Measurements from ENCODE around the gene UBA1. TPM values are rescaled to one million over a fixed set of nuclear protein-coding genes. Genes with fewer than 3 reads are reported as not detected.

UBA1 gene
- total RNA-seq, 4 donors from 2014 or later: 145 to 182 (median 163) TPM

- WGBS, 2 donors (ENCODE audit: low coverage in 1 of 2): 80 to 85% methylated on average over 1 to 23 of the region's 23 CpGs
- in situ Hi-C loops (cut with MboI; ENCODE audit: low pct_ligation_motif_present in 1 of 4, low pct_unique_long_range_greater_than_20kb in 1 of 4, low sequenced_read_pairs in 3 of 4) (loop anchor here in 3 of 4 donors (25.0 kb wide), 2 partner anchors 212 to 337 kb away; no protein-coding TSS in a partner anchor), intact Hi-C loops (cut with DNase I; ENCODE audit: low total_unique reads) (no loop called here)
- no peak overlapping the region for H3K4me3 ChIP-seq
- H3K4me1 ChIP-seq: no peaks in the 10 kb centered on the region
- H3K36me3 ChIP-seq: no peaks in the 10 kb centered on the region
- no peak for TF ChIP-seq POLR2AphosphoS5 (IDR thresholded peaks at IDR 0.05)
- no peaks in the 10 kb centered on the region for H3K9me3 ChIP-seq
- H3K27me3 ChIP-seq: no peaks in the 10 kb centered on the region
- no peak overlapping the region for H3K27ac ChIP-seq
- DNase-seq: no peak
These were observed 18.6 kb upstream of the UBA1 start for GRCh38 chrX:47174846-47175587.

DNA sequence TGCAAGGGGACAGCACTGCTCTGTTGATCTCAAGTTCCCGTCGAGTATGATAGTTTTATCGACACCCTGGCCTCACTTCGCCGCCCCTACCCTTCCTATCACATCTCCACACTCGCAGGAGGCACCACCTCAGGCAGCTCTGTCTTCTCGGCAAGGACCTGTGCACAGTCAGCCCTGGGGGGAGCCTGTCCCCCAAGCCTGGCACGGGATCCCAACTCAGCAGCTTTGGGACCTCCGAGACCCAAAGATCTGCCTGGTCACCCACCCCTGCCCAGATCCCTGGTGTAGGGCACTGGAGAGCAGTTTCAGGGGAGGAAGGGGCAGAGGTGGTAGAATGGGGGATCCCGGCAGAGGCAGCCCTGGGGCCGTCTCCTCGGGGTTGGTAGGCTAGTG, 18.0 kb upstream of the UBA1 start:
- intact Hi-C loops (cut with DNase I; ENCODE audit: low total_unique reads) (no loop called here), in situ Hi-C loops (cut with MboI; ENCODE audit: low pct_ligation_motif_present in 1 of 4, low pct_unique_long_range_greater_than_20kb in 1 of 4, low sequenced_read_pairs in 3 of 4) (loop anchor here in 3 of 4 donors (25.0 kb wide), 2 partner anchors 212 to 337 kb away; no protein-coding TSS in a partner anchor)
- no peak overlapping the region for H3K4me3 ChIP-seq
- H3K36me3 ChIP-seq: no peaks in the 10 kb centered on the region
- H3K4me1 ChIP-seq: no peaks in the 10 kb centered on the region
- H3K9me3 ChIP-seq: no peaks in the 10 kb centered on the region
- no peak for DNase-seq
- TF ChIP-seq POLR2AphosphoS5 (IDR thresholded peaks at IDR 0.05): no peak
- TF ChIP-seq EP300 (IDR thresholded peaks at IDR 0.05; ENCODE audit: low read depth): no peak
- TF ChIP-seq CTCF (IDR thresholded peaks at IDR 0.05): no peak
- TF ChIP-seq POLR2A (IDR thresholded peaks at IDR 0.05): no peak
- 89% methylated on average over 11 of the region's 12 CpGs; no CpG with 5 or more reads in 1 of the 2 donors for WGBS, 2 donors (ENCODE audit: low coverage in 1 of 2)
- H3K27me3 ChIP-seq: no peaks in the 10 kb centered on the region
- no peak overlapping the region for H3K27ac ChIP-seq

GRCh38 chrX:47176101-47176740, 17.4 kb upstream of the UBA1 start:
- TF ChIP-seq POLR2AphosphoS5 (IDR thresholded peaks at IDR 0.05) (no peak), EP300 (IDR thresholded peaks at IDR 0.05; ENCODE audit: low read depth) (no peak), CTCF (IDR thresholded peaks at IDR 0.05) (no peak), POLR2A (IDR thresholded peaks at IDR 0.05) (no peak)
- 83% methylated on average over 23 of the region's 23 CpGs; no CpG with 5 or more reads in 1 of the 2 donors for WGBS, 2 donors (ENCODE audit: low coverage in 1 of 2)
- DNase-seq: no peak

DNA sequence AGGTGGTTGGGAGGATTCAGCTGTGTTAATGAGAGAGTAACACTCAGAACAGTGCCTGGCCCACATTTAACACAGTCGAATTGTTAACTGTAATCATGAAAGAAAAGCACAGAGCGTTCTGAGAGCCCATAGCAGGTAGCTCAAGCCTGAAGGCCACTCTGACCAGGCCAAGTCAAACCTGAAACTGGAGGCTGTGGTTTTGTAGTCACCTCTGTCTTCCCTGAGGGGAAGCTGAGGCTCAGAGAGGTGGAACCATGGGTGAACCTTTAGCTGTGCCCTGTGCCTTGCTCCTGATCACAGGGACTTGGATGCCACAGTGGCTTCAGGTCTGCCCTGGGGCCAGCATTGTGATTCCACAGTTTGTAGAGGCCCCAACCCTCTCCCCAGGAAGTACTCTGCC, 16.6 kb upstream of the UBA1 start:
- no peak overlapping the region for H3K27ac ChIP-seq
- intact Hi-C loops (cut with DNase I; ENCODE audit: low total_unique reads) (no loop called here), in situ Hi-C loops (cut with MboI; ENCODE audit: low pct_ligation_motif_present in 1 of 4, low pct_unique_long_range_greater_than_20kb in 1 of 4, low sequenced_read_pairs in 3 of 4) (loop anchor here in 3 of 4 donors (25.0 kb wide), 2 partner anchors 210 to 335 kb away; no protein-coding TSS in a partner anchor)
- DNase-seq: no peak
- H3K36me3 ChIP-seq: peaks cover 0 to 7% (median 3%) of the 10 kb centered on the region in 4 donors
- H3K4me1 ChIP-seq: no peaks in the 10 kb centered on the region
- H3K27me3 ChIP-seq: no peaks in the 10 kb centered on the region
- no peaks in the 10 kb centered on the region for H3K9me3 ChIP-seq
- H3K4me3 ChIP-seq: no peak overlapping the region
- no peak for TF ChIP-seq POLR2A (IDR thresholded peaks at IDR 0.05)
- TF ChIP-seq EP300 (IDR thresholded peaks at IDR 0.05; ENCODE audit: low read depth): no peak
- TF ChIP-seq POLR2AphosphoS5 (IDR thresholded peaks at IDR 0.05): no peak
- TF ChIP-seq CTCF (IDR thresholded peaks at IDR 0.05): no peak
- 57% methylated on average over 2 of the region's 2 CpGs; no CpG with 5 or more reads in 1 of the 2 donors for WGBS, 2 donors (ENCODE audit: low coverage in 1 of 2)

More at GRCh38 chrX:47176101-47176740, 17.4 kb upstream of the UBA1 start:
- Histone ChIP-seq H3K27me3 (no peaks in the 10 kb centered on the region), H3K4me3 (no peak overlapping the region), H3K27ac (no peak overlapping the region), H3K36me3 (peaks cover 0 to 2% (median under 1%) of the 10 kb centered on the region in 4 donors), H3K9me3 (no peaks in the 10 kb centered on the region), H3K4me1 (no peaks in the 10 kb centered on the region)
- intact Hi-C loops (cut with DNase I; ENCODE audit: low total_unique reads): no loop called here
- in situ Hi-C loops (cut with MboI; ENCODE audit: low pct_ligation_motif_present in 1 of 4, low pct_unique_long_range_greater_than_20kb in 1 of 4, low sequenced_read_pairs in 3 of 4): loop anchor here in 3 of 4 donors (25.0 kb wide), 2 partner anchors 211 to 336 kb away; no protein-coding TSS in a partner anchor
